Suprapubic skin (tissue), 4 donors: Measurements from ENCODE around the gene GALC.

Experiments used
- POLR2A ChIP-seq, 2 donors: fragments of 450-650 bp; IDR thresholded peaks; one replicate each; pipeline ENCODE4 v1.6.1; 2017; ENCODE audit warnings: antibody characterized with exemption in 2 of 2, mild to moderate bottlenecking in 2 of 2, moderate library complexity in 2 of 2
- POLR2AphosphoS5 ChIP-seq, 3 donors: sonication (generic); formaldehyde crosslinking; IDR thresholded peaks; one replicate each; pipeline ENCODE4 v1.6.1; 2017; ENCODE audit warnings: antibody characterized with exemption in 3 of 3
- TF ChIP-seq, protein P1 (sequence below), 2 donors: fragments of 200-600 bp in 1 of 2; fragments of 450-650 bp in 1 of 2; sonication (generic) in 1 of 2; IDR thresholded peaks; one replicate each; pipeline ENCODE4 v1.5.1; 2016 to 2019; ENCODE audit warnings: antibody characterized with exemption in 2 of 2, mild to moderate bottlenecking in 1 of 2, moderate library complexity in 1 of 2

DNA sequence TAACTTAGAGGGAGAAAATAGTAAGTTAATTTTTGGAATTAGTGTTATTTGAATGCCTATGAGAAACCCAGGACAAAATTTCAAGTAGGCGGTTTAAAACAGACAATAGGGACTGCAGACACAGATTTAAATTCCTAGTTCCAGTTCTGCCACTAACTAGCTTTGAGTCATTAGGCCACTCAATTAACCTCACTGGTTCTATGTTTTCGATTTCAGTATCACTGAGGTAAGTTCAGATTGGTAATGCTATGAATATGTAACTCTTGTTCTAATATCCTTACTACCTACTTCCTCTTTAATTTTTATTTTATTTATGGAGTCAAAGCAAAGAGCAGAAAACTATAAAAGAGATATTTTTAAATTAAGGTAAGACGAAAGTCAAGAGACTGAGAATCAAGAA is 52.6 kb downstream of the GALC start:
- no peak for TF ChIP-seq POLR2A (IDR thresholded peaks at IDR 0.05)
- TF ChIP-seq, protein P1, sequence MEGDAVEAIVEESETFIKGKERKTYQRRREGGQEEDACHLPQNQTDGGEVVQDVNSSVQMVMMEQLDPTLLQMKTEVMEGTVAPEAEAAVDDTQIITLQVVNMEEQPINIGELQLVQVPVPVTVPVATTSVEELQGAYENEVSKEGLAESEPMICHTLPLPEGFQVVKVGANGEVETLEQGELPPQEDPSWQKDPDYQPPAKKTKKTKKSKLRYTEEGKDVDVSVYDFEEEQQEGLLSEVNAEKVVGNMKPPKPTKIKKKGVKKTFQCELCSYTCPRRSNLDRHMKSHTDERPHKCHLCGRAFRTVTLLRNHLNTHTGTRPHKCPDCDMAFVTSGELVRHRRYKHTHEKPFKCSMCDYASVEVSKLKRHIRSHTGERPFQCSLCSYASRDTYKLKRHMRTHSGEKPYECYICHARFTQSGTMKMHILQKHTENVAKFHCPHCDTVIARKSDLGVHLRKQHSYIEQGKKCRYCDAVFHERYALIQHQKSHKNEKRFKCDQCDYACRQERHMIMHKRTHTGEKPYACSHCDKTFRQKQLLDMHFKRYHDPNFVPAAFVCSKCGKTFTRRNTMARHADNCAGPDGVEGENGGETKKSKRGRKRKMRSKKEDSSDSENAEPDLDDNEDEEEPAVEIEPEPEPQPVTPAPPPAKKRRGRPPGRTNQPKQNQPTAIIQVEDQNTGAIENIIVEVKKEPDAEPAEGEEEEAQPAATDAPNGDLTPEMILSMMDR (IDR thresholded peaks at IDR 0.05) = no peak
- TF ChIP-seq POLR2AphosphoS5 (IDR thresholded peaks at IDR 0.05) = no peak
